HFFc6 (cell line): ENCODE data around the gene ADCK1. TPM values are rescaled to one million over a fixed set of nuclear protein-coding genes. Genes with fewer than 3 reads are reported as not detected.

Experiments used
- DNase-seq: peaks from one replicate; pipeline ENCODE4 v3.0.0-alpha.2; 2018
- H3K27ac Mint-ChIP-seq: 2 replicates; pipeline ENCODE4 v1.8.0; 2020; ENCODE audit warnings: mild to moderate bottlenecking, mixed read lengths
- H3K27me3 Mint-ChIP-seq: 2 replicates; pipeline ENCODE4 v1.8.0; 2021; ENCODE audit warnings: mild to moderate bottlenecking, moderate library complexity, mixed read lengths; ENCODE audit not compliant: insufficient read depth
- H3K36me3 Mint-ChIP-seq: 2 replicates; pipeline ENCODE4 v1.8.0; 2021; ENCODE audit warnings: low read depth, mixed read lengths
- H3K4me1 Mint-ChIP-seq: 2 replicates; pipeline ENCODE4 v1.8.0; 2020; ENCODE audit warnings: low read depth, mixed read lengths
- H3K4me3 Mint-ChIP-seq: 2 replicates; pipeline ENCODE4 v1.8.0; 2020; ENCODE audit warnings: mild to moderate bottlenecking, moderate library complexity, mixed read lengths
- H3K9me3 Mint-ChIP-seq: 2 replicates; pipeline ENCODE4 v1.8.0; 2020; ENCODE audit warnings: mild to moderate bottlenecking, mixed read lengths
- CTCF ChIP-seq: fragments of 200-600 bp; sonication (generic); IDR thresholded peaks from 2 replicates; pipeline ENCODE4 v1.5.0; 2021; ENCODE audit warnings: antibody characterized with exemption, mild to moderate bottlenecking
- total RNA-seq, 6 experiments: library from RNA; stranded (reverse); fragmentation: NEBNext Ultra II Directional; extraction: Animal tissue kit (Norgen Biotek cat#: 25700); gene quantifications; 2 replicates in 1 of 6; 3 replicates in 5 of 6; pipeline ENCODE4 v1.2.3, GENCODE V29; 2021

Gene ADCK1
- total RNA-seq, 6 experiments from 2014 or later, result 4.4 to 6.3 (median 5.7) TPM

GRCh38 chr14:77964586-77964985, 164.7 kb downstream of the ADCK1 start:
- Mint-ChIP-seq H3K36me3 (no peaks in the 10 kb centered on the region), H3K9me3 (no peaks in the 10 kb centered on the region), H3K4me3 (no peak overlapping the region), H3K27ac (no peak overlapping the region), H3K27me3 (no peaks in the 10 kb centered on the region; the same call in 1 of the 2 replicates), H3K4me1 (peaks cover 5% of the 10 kb centered on the region; the same call in 1 of the 2 replicates)
- no peak for DNase-seq
- TF ChIP-seq CTCF, result no peak

- H3K27ac Mint-ChIP-seq, result no peak overlapping the region
- H3K9me3 Mint-ChIP-seq, result no peaks in the 10 kb centered on the region
- no peak for DNase-seq
- no peak for TF ChIP-seq CTCF
- no peaks in the 10 kb centered on the region; the same call in 1 of the 2 replicates for H3K27me3 Mint-ChIP-seq
- no peaks in the 10 kb centered on the region for H3K36me3 Mint-ChIP-seq
- no peak overlapping the region for H3K4me3 Mint-ChIP-seq
- peaks cover 5% of the 10 kb centered on the region; the same call in 1 of the 2 replicates for H3K4me1 Mint-ChIP-seq
Measured at GRCh38 chr14:77965050-77965449, 165.1 kb downstream of the ADCK1 start.

DNA sequence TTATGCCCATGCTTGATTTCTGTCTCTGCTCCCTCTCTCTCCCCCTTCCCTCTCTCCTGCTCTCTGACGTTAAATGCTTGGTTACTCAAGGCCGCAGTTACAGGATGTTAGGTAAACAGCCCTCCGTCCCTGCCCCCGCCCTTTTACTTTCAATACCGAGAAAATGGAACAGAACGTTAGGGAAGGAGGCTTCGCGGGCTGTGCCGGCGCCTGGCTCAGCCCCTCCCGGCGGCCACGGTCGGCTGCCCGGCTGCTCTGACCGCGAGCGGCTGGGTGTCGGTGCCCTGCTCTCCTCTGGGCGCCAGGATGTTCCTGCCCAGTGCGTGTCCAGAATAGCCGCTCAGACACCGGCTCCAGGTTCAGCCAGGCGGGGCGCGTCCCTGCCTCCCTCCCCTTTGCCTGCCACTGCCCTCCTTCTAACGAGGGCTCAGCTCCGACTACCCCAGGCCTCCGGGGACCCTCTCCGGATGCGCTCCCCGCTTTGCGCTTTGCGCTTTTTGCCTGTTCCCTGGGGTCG, 166.1 kb downstream of the ADCK1 start:
- Mint-ChIP-seq H3K4me1 (peaks cover 5% of the 10 kb centered on the region; the same call in 1 of the 2 replicates), H3K36me3 (no peaks in the 10 kb centered on the region)
- no peak for DNase-seq

GRCh38 chr14:77967110-77967509, 167.2 kb downstream of the ADCK1 start:
- no peak overlapping the region for H3K27ac Mint-ChIP-seq

More for the DNA sequence above, 166.1 kb downstream of the ADCK1 start:
- Mint-ChIP-seq H3K9me3 (no peaks in the 10 kb centered on the region), H3K4me3 (peak overlapping the region; percentile 71), H3K27ac (no peak overlapping the region), H3K27me3 (peaks cover under 1% of the 10 kb centered on the region)
- no peak for TF ChIP-seq CTCF

GRCh38 chr14:77970646-77971045, 170.7 kb downstream of the ADCK1 start:
- Mint-ChIP-seq H3K27ac (no peak overlapping the region), H3K4me1 (peaks cover 3% of the 10 kb centered on the region; the same call in 1 of the 2 replicates), H3K9me3 (no peaks in the 10 kb centered on the region), H3K36me3 (no peaks in the 10 kb centered on the region), H3K27me3 (peaks cover 2% of the 10 kb centered on the region), H3K4me3 (no peak overlapping the region)
- DNase-seq, result no peak
- no peak for TF ChIP-seq CTCF

More at GRCh38 chr14:77967110-77967509, 167.2 kb downstream of the ADCK1 start:
- Mint-ChIP-seq H3K27me3 (peaks cover 2% of the 10 kb centered on the region), H3K36me3 (no peaks in the 10 kb centered on the region), H3K4me3 (no peak overlapping the region), H3K4me1 (peaks cover 5% of the 10 kb centered on the region; the same call in 1 of the 2 replicates), H3K9me3 (no peaks in the 10 kb centered on the region)
- no peak for DNase-seq
- no peak for TF ChIP-seq CTCF
